Mesendoderm (in vitro differentiated cells): ENCODE results near the gene KRT81.
"Not testable (repeated sequence)": the region's sequence is repeated elsewhere in the genome, so short reads cannot be mapped to it uniquely, and the experiment has no call there.

ENCODE experiments used
- DNase-seq: peaks from one replicate; pipeline ENCODE4 v3.0.0; 2013
- H2AK5ac ChIP-seq: 2 replicates; pipeline ENCODE4 v1.6.1; 2013; ENCODE audit warnings: low read length, inconsistent platforms
- H2BK120ac ChIP-seq: 2 replicates; pipeline ENCODE4 v1.6.1; 2013; ENCODE audit warnings: low read depth, mild to moderate bottlenecking, low read length, moderate library complexity, mixed read lengths
- H2BK15ac ChIP-seq: replicated peaks from 2 replicates; pipeline ENCODE4 v1.6.1; 2013; ENCODE audit warnings: low read depth, mild to moderate bottlenecking, moderate library complexity
- H2BK5ac ChIP-seq: 2 replicates; pipeline ENCODE4 v1.6.1; 2013; ENCODE audit warnings: low read length, inconsistent platforms
- H3K18ac ChIP-seq: 2 replicates; pipeline ENCODE4 v1.6.1; 2013; ENCODE audit warnings: mild to moderate bottlenecking, low read length, mixed read lengths
- H3K23ac ChIP-seq: one replicate; pipeline ENCODE4 v1.6.1; 2013; ENCODE audit warnings: low read length
- H3K27ac ChIP-seq: 2 replicates; pipeline ENCODE4 v1.5.1; 2013; ENCODE audit warnings: low read depth, mild to moderate bottlenecking, inconsistent platforms, low read length, moderate library complexity
- H3K27me3 ChIP-seq: 2 replicates; pipeline ENCODE4 v1.6.1; 2013; ENCODE audit warnings: low read length, control low read depth, mild to moderate bottlenecking, inconsistent platforms; ENCODE audit not compliant: insufficient read depth, poor library complexity
- H3K36me3 ChIP-seq: 2 replicates; pipeline ENCODE4 v1.6.1; 2013; ENCODE audit warnings: low read length, inconsistent platforms; ENCODE audit not compliant: control insufficient read depth, insufficient read depth
- H3K4ac ChIP-seq: one replicate; pipeline ENCODE4 v1.6.1; 2013; ENCODE audit warnings: low read depth, mild to moderate bottlenecking, low read length, moderate library complexity
- H3K4me1 ChIP-seq: 2 replicates; pipeline ENCODE4 v1.6.1; 2013; ENCODE audit warnings: low read depth, low read length, inconsistent platforms; ENCODE audit not compliant: control insufficient read depth
- H3K4me2 ChIP-seq: 2 replicates; pipeline ENCODE4 v1.6.1; 2013; ENCODE audit warnings: low read length
- H3K4me3 ChIP-seq: 2 replicates; pipeline ENCODE4 v1.5.1; 2013; ENCODE audit warnings: mild to moderate bottlenecking, low read length
- H3K56ac ChIP-seq: one replicate; pipeline ENCODE4 v1.6.1; 2013; ENCODE audit warnings: low read length
- H3K79me1 ChIP-seq: 2 replicates; pipeline ENCODE4 v1.6.1; 2013; ENCODE audit warnings: low read length, inconsistent platforms
- H3K79me2 ChIP-seq: 2 replicates; pipeline ENCODE4 v1.6.1; 2013; ENCODE audit warnings: mild to moderate bottlenecking, low read length; ENCODE audit not compliant: control insufficient read depth, insufficient read depth
- H3K9ac ChIP-seq: 2 replicates; pipeline ENCODE4 v1.6.1; 2013; ENCODE audit warnings: low read length, inconsistent platforms
- H4K5ac ChIP-seq: one replicate; pipeline ENCODE4 v1.6.1; 2013; ENCODE audit warnings: low read length
- H4K8ac ChIP-seq: one replicate; pipeline ENCODE4 v1.6.1; 2013; ENCODE audit warnings: low read depth, mild to moderate bottlenecking, control low read depth, low read length, moderate library complexity
- WGBS: extraction: QIAGEN DNeasy Blood & Tissue Kit; methylation state at CpG from one replicate; pipeline ENCODE4 v1.1.7; 2013; ENCODE audit warnings: low lambda C conversion rate, missing lambda C conversion rate; ENCODE audit not compliant: insufficient coverage; ENCODE audit errors: extremely low coverage; 5-methylcytosine and 5-hydroxymethylcytosine counted together

KRT81 gene

DNA sequence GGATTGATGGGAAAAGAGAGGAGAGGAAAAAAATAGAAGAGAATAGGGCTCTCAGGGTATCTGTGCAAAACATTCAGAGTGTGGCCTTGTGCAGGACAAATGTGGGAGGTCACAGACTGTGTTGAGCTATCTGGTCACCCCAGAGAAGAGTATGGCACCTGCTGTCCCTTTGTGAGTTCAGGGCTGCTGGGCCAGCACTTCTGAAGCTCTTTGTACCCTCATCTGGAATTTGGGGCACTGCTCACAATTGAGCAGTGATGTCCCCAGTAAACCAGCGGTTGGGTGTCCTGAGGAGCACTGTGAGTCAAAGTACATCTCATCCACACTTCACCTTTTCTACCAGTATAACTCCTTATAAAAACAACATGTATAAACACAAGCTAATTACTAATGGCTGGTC lies 2.6 kb upstream of the KRT81 start:
- DNase-seq = no peak
- H3K56ac ChIP-seq = no peak overlapping the region
- no peak overlapping the region for H2BK15ac ChIP-seq
- H2BK120ac ChIP-seq = no peak overlapping the region
- H3K9ac ChIP-seq = no peak overlapping the region
- H2BK5ac ChIP-seq = no peak overlapping the region
- no peak overlapping the region for H3K4ac ChIP-seq
- H4K8ac ChIP-seq = no peak overlapping the region
- no peaks in the 10 kb centered on the region for H3K36me3 ChIP-seq
- no peaks in the 10 kb centered on the region for H3K4me1 ChIP-seq
- no peaks in the 10 kb centered on the region for H3K79me1 ChIP-seq
- H3K79me2 ChIP-seq = no peaks in the 10 kb centered on the region
- no peak overlapping the region for H3K27ac ChIP-seq
- no peak overlapping the region for H3K23ac ChIP-seq
- no peak overlapping the region for H2AK5ac ChIP-seq
- H3K27me3 ChIP-seq = no peaks in the 10 kb centered on the region
- no peak overlapping the region for H3K18ac ChIP-seq
- WGBS = no CpG with 5 or more reads among the region's 1 CpG
- H4K5ac ChIP-seq = no peak overlapping the region
- no peak overlapping the region for H3K4me3 ChIP-seq
- no peak overlapping the region for H3K4me2 ChIP-seq

DNA sequence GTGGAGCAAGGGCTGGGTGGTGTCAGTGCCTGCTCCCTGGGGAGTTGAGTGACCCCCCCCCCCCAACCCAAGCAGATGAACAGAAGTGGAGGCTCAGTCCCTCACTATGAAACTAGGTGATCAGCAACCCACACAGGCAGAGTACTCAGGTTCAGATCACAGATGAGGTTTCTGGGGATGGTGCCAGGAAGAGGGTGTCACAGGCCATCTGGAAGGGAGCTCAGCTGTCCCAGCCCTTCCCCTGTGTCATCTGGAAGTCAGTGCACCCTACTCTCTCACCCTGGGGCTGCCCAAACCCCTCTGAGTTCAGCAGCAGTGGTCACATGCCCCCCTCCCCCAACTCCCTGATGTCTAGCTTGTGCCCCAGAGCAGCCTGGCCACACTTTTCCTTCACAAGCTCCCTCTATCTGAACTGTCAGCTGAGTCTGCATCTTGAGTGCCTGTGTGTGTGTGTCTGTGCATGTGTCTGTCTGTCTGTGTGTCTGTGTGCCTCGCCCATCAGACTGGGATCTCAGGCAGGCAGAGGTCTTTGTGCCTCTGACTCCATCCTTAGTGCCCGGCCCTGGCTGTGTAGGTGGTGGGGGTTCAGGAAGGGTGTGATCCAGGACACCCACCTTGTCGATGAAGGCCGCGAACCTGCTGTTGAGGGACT lies 725 bp downstream of the KRT81 start:
- H2BK15ac ChIP-seq, H4K5ac ChIP-seq, H3K27me3 ChIP-seq, H3K36me3 ChIP-seq, H2AK5ac ChIP-seq, H2BK120ac ChIP-seq, H3K4me2 ChIP-seq, H3K4me1 ChIP-seq, H4K8ac ChIP-seq, H3K79me2 ChIP-seq, H3K56ac ChIP-seq, H2BK5ac ChIP-seq, DNase-seq, H3K4ac ChIP-seq, H3K23ac ChIP-seq, H3K79me1 ChIP-seq, H3K18ac ChIP-seq, H3K4me3 ChIP-seq, H3K27ac ChIP-seq, H3K9ac ChIP-seq: not testable (repeated sequence)
- no CpG with 5 or more reads among the region's 5 CpGs for WGBS

DNA sequence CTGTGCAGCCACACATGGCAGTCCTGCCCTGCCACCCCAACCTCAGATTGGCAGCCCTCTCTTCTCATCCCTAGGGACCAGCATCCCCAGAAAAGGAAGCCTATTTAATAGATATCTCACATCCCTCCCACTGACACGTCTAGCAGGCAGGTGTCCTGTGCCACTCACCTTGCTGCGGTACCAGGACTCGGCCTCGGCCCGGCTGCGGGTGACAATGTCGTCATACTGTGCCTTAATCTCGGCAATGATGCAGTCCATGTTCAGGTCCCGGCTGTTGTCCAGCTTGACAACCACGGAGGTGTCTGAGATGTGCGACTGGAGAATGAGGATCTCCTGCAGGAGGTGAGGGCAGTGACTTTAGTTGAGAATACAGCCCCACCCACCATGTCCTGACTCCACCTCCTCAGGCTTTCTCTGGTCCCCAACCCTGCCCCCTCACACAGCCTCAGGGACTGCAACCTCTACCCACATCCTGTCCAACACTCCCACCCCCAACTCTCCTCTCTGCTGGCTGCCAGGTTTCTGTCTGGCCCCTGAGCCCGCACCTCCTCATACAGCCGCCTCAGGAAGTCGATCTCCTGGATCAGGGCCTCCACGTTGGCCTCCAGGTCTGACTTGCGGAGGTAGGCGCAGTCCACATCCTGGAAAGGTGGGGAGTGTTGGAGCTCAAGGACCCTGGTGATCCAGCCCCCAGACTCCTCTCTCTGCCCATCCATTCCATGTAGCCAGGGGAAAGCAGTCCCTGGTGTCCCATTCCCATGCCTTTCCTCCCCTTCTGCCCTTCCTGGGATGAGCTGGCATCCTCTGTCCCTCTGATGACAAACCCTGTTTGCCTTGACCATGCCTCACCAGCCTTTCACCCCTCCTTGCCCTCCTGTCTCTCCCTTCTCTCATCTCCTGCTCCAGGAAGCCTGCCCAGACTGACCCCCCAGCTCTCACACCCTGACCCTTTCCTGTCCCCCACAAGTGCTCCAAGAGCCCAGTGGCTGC lies 3.2 kb downstream of the KRT81 start:
- DNase-seq = peak; percentile 42
- no CpG with 5 or more reads among the region's 17 CpGs for WGBS

DNA sequence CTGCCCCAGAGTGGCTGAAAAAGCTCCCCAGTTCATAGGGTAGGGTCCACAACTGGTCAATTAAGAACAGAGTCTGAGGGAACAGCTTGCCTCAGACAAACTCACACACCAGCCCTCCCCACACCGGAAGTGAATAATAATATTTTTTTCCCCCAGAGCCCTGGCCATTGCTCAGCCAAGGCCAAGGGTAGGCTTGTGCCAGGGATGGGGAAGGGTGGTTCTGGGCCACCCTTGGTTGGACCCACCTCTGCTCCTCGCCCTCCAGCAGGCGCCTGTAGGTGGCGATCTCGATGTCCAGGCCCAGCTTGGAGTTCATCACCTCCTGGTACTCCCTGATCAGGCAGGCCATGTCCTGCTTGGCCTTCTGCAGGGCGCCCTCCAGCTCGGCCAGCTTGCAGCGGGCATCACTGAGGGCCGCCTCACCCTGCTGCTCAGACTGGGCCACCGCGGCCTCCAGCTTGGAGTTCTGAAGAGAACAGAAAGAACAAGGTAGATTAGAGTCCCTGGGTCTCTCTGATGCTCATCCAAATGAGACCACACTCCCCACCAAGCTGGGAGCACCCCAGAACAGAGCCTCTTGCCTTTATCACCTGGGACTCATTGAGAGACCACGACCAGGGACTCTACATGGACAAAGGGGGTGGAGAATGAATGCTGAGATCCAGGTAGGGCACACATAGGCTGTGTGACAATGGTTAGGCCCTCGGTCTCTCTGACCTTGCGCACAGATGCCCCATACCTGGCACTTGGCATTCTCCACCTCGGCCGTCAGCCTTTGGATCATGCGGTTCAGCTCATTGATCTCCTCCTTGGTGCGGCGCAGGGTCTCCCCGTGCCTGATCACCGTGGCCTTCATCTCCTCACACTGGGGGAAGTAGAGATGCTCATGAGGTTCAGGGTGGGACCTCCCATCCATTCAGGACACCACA lies 4.2 kb downstream of the KRT81 start:
- not testable (repeated sequence) for H3K56ac ChIP-seq, H3K4ac ChIP-seq, DNase-seq, H3K23ac ChIP-seq, H2BK5ac ChIP-seq, H3K4me3 ChIP-seq, H4K8ac ChIP-seq, H3K4me2 ChIP-seq, H3K18ac ChIP-seq, H3K79me2 ChIP-seq, H2BK15ac ChIP-seq, H3K27me3 ChIP-seq, H2AK5ac ChIP-seq, H3K36me3 ChIP-seq, H4K5ac ChIP-seq, H3K79me1 ChIP-seq, H3K27ac ChIP-seq, H3K4me1 ChIP-seq, H3K9ac ChIP-seq, H2BK120ac ChIP-seq
- WGBS = no CpG with 5 or more reads among the region's 21 CpGs

More for the DNA sequence above, 3.2 kb downstream of the KRT81 start:
- not testable (repeated sequence) for H3K4ac ChIP-seq, H3K36me3 ChIP-seq, H3K27me3 ChIP-seq, H4K5ac ChIP-seq, H2BK120ac ChIP-seq, H2BK5ac ChIP-seq, H4K8ac ChIP-seq, H3K18ac ChIP-seq, H3K4me2 ChIP-seq, H3K79me2 ChIP-seq, H3K23ac ChIP-seq, H3K27ac ChIP-seq, H3K4me1 ChIP-seq, H3K79me1 ChIP-seq, H3K4me3 ChIP-seq, H2BK15ac ChIP-seq, H3K9ac ChIP-seq, H2AK5ac ChIP-seq
- H3K56ac ChIP-seq = peak overlapping the region; percentile 7

DNA sequence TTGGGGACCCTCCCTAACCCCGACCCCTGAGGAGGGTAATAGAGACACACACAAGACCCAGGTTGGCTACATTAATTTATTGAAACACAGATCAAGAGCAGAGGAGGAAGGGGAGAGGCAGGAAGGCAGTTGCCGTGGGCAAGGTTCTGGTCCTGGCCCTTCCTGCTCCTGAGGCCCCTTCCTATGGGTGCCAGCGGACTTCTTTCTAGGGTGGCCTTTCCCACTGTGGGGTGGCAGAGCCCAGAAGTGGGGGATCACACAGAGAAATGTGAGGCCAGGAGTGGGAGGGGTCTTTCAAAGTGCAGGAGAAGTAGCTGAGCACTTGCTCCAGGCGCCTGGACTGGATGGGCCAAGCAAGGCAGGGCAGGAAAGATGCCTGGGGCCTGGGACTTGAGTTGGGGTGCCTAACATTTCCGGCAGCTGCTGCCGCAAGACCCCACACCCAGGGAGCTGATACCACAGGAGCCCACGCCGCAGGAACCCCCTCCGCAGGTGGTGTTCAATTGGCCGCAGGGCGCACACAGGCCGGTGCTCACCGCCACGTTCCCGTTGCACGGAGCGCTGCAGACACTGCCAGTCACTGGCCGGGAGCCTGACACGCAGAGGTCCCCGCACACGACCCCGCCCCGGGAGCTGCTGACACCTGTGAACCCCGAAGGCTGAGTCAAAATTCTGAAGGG lies 5.3 kb downstream of the KRT81 start:
- H2BK15ac ChIP-seq = no peak overlapping the region
- H3K27me3 ChIP-seq = no peaks in the 10 kb centered on the region
- H3K23ac ChIP-seq = no peak overlapping the region
- H2BK5ac ChIP-seq = no peak overlapping the region
- no peaks in the 10 kb centered on the region for H3K79me2 ChIP-seq
- no peak overlapping the region for H4K5ac ChIP-seq
- no peaks in the 10 kb centered on the region for H3K79me1 ChIP-seq
- H3K4me1 ChIP-seq = no peaks in the 10 kb centered on the region
- WGBS = no CpG with 5 or more reads among the region's 24 CpGs
- H2BK120ac ChIP-seq = no peak overlapping the region
- no peak overlapping the region for H2AK5ac ChIP-seq
- no peak overlapping the region for H4K8ac ChIP-seq
- no peak overlapping the region for H3K4me3 ChIP-seq
- no peak overlapping the region for H3K27ac ChIP-seq
- no peak overlapping the region for H3K56ac ChIP-seq
- H3K9ac ChIP-seq = no peak overlapping the region
- no peaks in the 10 kb centered on the region for H3K36me3 ChIP-seq
- H3K4me2 ChIP-seq = no peak overlapping the region
- H3K4ac ChIP-seq = no peak overlapping the region
- no peak overlapping the region for H3K18ac ChIP-seq
- DNase-seq = no peak
